GM12878 (cell line): ENCODE data around the gene LDLR. TPM values are rescaled to one million over a fixed set of nuclear protein-coding genes. Genes with fewer than 3 reads are reported as not detected.

Source experiments
- BHLHE40 ChIP-seq, 2 experiments: fragments of 450-650 bp in 1 of 2; IDR thresholded peaks; 2 replicates each; pipeline ENCODE4 v1.6.1; 2011 to 2017; ENCODE audit warnings: low read depth in 2 of 2, borderline replicate concordance in 1 of 2, improper control_type of control experiment in 1 of 2, low read length in 1 of 2, mild to moderate bottlenecking in 1 of 2
- CBFB ChIP-seq: IDR thresholded peaks from 2 replicates; pipeline ENCODE4 v1.6.1; 2016; ENCODE audit warnings: antibody characterized with exemption, low read depth
- CBX3 ChIP-seq: fragments of 200-600 bp; sonication (generic); IDR thresholded peaks from 2 replicates; pipeline ENCODE4 v1.6.1; 2016; ENCODE audit warnings: low read depth, borderline replicate concordance
- CHD2 ChIP-seq: IDR thresholded peaks from 2 replicates; pipeline ENCODE4 v1.6.1; 2011; ENCODE audit warnings: low read depth, low read length, improper control_type of control experiment, borderline replicate concordance
- CHD4 ChIP-seq: fragments of 200-600 bp; sonication (generic); IDR thresholded peaks from 2 replicates; pipeline ENCODE4 v1.6.1; 2016; ENCODE audit warnings: mild to moderate bottlenecking
- CUX1 ChIP-seq: IDR thresholded peaks from 2 replicates; pipeline ENCODE4 v1.6.1; 2012; ENCODE audit warnings: improper control_type of control experiment, low read depth, low read length; ENCODE audit not compliant: insufficient replicate concordance
- FOS ChIP-seq: IDR thresholded peaks from 3 replicates; pipeline ENCODE4 v1.6.1; 2011; ENCODE audit warnings: borderline replicate concordance; ENCODE audit not compliant: insufficient read length; ENCODE audit errors: extremely low read depth
- GABPA ChIP-seq: IDR thresholded peaks from 2 replicates; pipeline ENCODE4 v1.6.1; 2014; ENCODE audit warnings: antibody characterized with exemption, low read depth, mild to moderate bottlenecking, inconsistent platforms
- HDAC2 ChIP-seq: fragments of 200-600 bp; sonication (generic); IDR thresholded peaks from 2 replicates; pipeline ENCODE4 v1.6.1; 2017
- HDGF ChIP-seq: fragments of 450-650 bp; IDR thresholded peaks from 2 replicates; pipeline ENCODE4 v1.6.1; 2016; ENCODE audit warnings: antibody characterized with exemption
- IKZF1 ChIP-seq: fragments of 450-650 bp; conservative IDR thresholded peaks from 2 replicates; pipeline ENCODE4 v1.6.1; 2017; ENCODE audit warnings: antibody characterized with exemption, mild to moderate bottlenecking
- MTA3 ChIP-seq: IDR thresholded peaks from 2 replicates; pipeline ENCODE4 v1.6.1; 2012; ENCODE audit warnings: low read length, inconsistent platforms, borderline replicate concordance
- NFIC ChIP-seq: IDR thresholded peaks from 2 replicates; pipeline ENCODE4 v1.6.1; 2012; ENCODE audit warnings: low read depth, mild to moderate bottlenecking, inconsistent platforms, low read length, moderate library complexity
- NFYB ChIP-seq: IDR thresholded peaks from 2 replicates; pipeline ENCODE4 v1.6.1; 2011; ENCODE audit warnings: low read depth, mild to moderate bottlenecking, low read length, improper control_type of control experiment, moderate library complexity; ENCODE audit not compliant: insufficient read depth
- NR2F1 ChIP-seq: fragments of 450-650 bp; conservative IDR thresholded peaks from 2 replicates; pipeline ENCODE4 v1.6.1; 2017; ENCODE audit warnings: mild to moderate bottlenecking
- POLR2AphosphoS5 ChIP-seq: IDR thresholded peaks from 2 replicates; pipeline ENCODE4 v1.6.1; 2011; ENCODE audit warnings: mild to moderate bottlenecking, low read length, inconsistent platforms
- RBBP5 ChIP-seq: fragments of 200-600 bp; sonication (generic); conservative IDR thresholded peaks from 2 replicates; pipeline ENCODE4 v1.6.1; 2016
- SREBF1 ChIP-seq: IDR thresholded peaks from 2 replicates; pipeline ENCODE4 v1.6.1; 2012; ENCODE audit warnings: mild to moderate bottlenecking, low read length
- SRF ChIP-seq, 2 experiments: IDR thresholded peaks; 2 replicates each; pipeline ENCODE4 v1.6.1; 2011; ENCODE audit warnings: low read depth in 2 of 2, low read length in 2 of 2, mild to moderate bottlenecking in 1 of 2, moderate library complexity in 1 of 2
- TCF12 ChIP-seq: IDR thresholded peaks from 2 replicates; pipeline ENCODE4 v1.6.1; 2011; ENCODE audit warnings: low read depth, mild to moderate bottlenecking, low read length
- ZBTB4 ChIP-seq: fragments of 450-650 bp; formaldehyde crosslinking; IDR thresholded peaks from 2 replicates; pipeline ENCODE4 v1.4.0; 2022; ENCODE audit warnings: mild to moderate bottlenecking, moderate library complexity
- polyA plus RNA-seq, 11 experiments: library from polyadenylated mRNA; depleted of rRNA in 4 of 11; unstranded in 6 of 11; stranded (reverse) in 5 of 11; fragments of >200 nt; fragmentation: Nextera tagmentation in 4 of 11; fragmentation: Illumina TruSeq in 1 of 11; extraction: Ambion mirVana in 4 of 11; extraction: Trizol in 1 of 11; gene quantifications; 1 replicate in 1 of 11; 2 replicates in 10 of 11; pipeline versions ENCODE4 v1.2.1 to v1.2.3, GENCODE V29; 2011 to 2016; ENCODE audit warnings: inconsistent platforms in 2 of 11, missing spikeins in 2 of 11, low read depth in 1 of 11
- total RNA-seq, 4 experiments: library from RNA; depleted of rRNA in 3 of 4; stranded (reverse); fragments of >200 nt in 3 of 4; fragmentation: Illumina TruSeq in 1 of 4; extraction: Trizol in 1 of 4; gene quantifications; 2 replicates each; pipeline versions ENCODE4 v1.2.1 to v1.2.3, GENCODE V29; 2013 to 2021
- TF ChIP-seq, protein P1 (sequence below): IDR thresholded peaks from 2 replicates; pipeline ENCODE4 v1.6.1; 2012; ENCODE audit warnings: low read length, inconsistent platforms

Gene LDLR
- total and polyA plus RNA-seq, 10 of the 15 experiments (the other 5 are each of a cell fraction or from before 2014, with no cell fraction given), result 11.3 to 59.2 (median 27.3) TPM

- no peak for TF ChIP-seq CUX1
- no peak for TF ChIP-seq ZBTB4
- TF ChIP-seq CHD4, result no peak
- no peak for TF ChIP-seq RBBP5
- no peak for TF ChIP-seq TCF12
- no peak for TF ChIP-seq MTA3
- peak; percentile 49; the same call in 1 of the 2 replicates for TF ChIP-seq IKZF1
- no peak for TF ChIP-seq CHD2
- TF ChIP-seq HDAC2, result no peak
- TF ChIP-seq, protein P1, sequence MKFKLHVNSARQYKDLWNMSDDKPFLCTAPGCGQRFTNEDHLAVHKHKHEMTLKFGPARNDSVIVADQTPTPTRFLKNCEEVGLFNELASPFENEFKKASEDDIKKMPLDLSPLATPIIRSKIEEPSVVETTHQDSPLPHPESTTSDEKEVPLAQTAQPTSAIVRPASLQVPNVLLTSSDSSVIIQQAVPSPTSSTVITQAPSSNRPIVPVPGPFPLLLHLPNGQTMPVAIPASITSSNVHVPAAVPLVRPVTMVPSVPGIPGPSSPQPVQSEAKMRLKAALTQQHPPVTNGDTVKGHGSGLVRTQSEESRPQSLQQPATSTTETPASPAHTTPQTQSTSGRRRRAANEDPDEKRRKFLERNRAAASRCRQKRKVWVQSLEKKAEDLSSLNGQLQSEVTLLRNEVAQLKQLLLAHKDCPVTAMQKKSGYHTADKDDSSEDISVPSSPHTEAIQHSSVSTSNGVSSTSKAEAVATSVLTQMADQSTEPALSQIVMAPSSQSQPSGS, result no peak
- TF ChIP-seq SRF (IDR thresholded peaks at IDR 0.05; ENCODE audit: low read depth in 2 of 2, low read length in 2 of 2), result no peak
- TF ChIP-seq NR2F1, result no peak
- no peak for TF ChIP-seq CBX3
- TF ChIP-seq GABPA, result no peak
- TF ChIP-seq NFYB, result no peak
- TF ChIP-seq FOS, result no peak
- TF ChIP-seq SREBF1, result no peak
- TF ChIP-seq CBFB, result no peak
- TF ChIP-seq POLR2AphosphoS5, result no peak
- TF ChIP-seq HDGF, result no peak
- peak in 1 of 2 experiments; percentile 20; a peak in 1 of 4 replicates for TF ChIP-seq BHLHE40 (IDR thresholded peaks at IDR 0.05; ENCODE audit: borderline replicate concordance in 1 of 2, low read depth in 2 of 2, low read length in 1 of 2)
- TF ChIP-seq NFIC, result no peak
These were observed 48.5 kb downstream of the LDLR start (continued) for GRCh38 chr19:11137542-11138384.
